HAP-1 (cell line): Measurements from ENCODE around the gene PLCG1.
"Not testable (repeated sequence)": the region's sequence is repeated elsewhere in the genome, so short reads cannot be mapped to it uniquely, and the experiment has no call there.

Source experiments
- DNase-seq, 2 experiments: peaks; one replicate each; pipeline ENCODE4 v3.0.0-alpha.2; 2016 to 2020; ENCODE audit warnings: low spot score in 2 of 2
- H3K27me3 ChIP-seq: fragments of 250-450 bp; sonication (Bioruptor Pico); 2 replicates; pipeline ENCODE4 v1.5.1; 2020; ENCODE audit warnings: low read depth, mild to moderate bottlenecking, moderate library complexity
- H3K36me3 ChIP-seq: fragments of 250-450 bp; sonication (Bioruptor Pico); replicated peaks from 2 replicates; pipeline ENCODE4 v1.5.1; 2020; ENCODE audit warnings: mild to moderate bottlenecking
- H3K4me1 ChIP-seq: fragments of 250-450 bp; sonication (Bioruptor Pico); 2 replicates; pipeline ENCODE4 v1.5.1; 2020; ENCODE audit warnings: mild to moderate bottlenecking
- H3K4me3 ChIP-seq: fragments of 250-450 bp; sonication (Bioruptor Pico); 2 replicates; pipeline ENCODE4 v1.5.1; 2020; ENCODE audit warnings: mild to moderate bottlenecking, moderate library complexity
- H3K9me3 ChIP-seq: fragments of 250-450 bp; sonication (Bioruptor Pico); 2 replicates; pipeline ENCODE4 v1.5.1; 2020; ENCODE audit warnings: mild to moderate bottlenecking, moderate library complexity
- in situ Hi-C: fragments of 300-500 bp; cut with MboI; formaldehyde crosslinking; loops from 3 replicates; pipeline ENCODE4 v1.14.3; 2020; ENCODE audit warnings: low sequenced_read_pairs, inconsistent platforms, mixed read lengths

The PLCG1 gene

GRCh38 chr20:41111578-41111951, 25.8 kb upstream of the PLCG1 start:
- Histone ChIP-seq H3K36me3 (peaks cover 62% of the 10 kb centered on the region), H3K27me3 (no peaks in the 10 kb centered on the region), H3K4me1 (peaks cover 6% of the 10 kb centered on the region; the same call in 1 of the 2 replicates), H3K9me3 (no peaks in the 10 kb centered on the region), H3K4me3 (no peak overlapping the region)
- DNase-seq: no peak
- in situ Hi-C loops: no loop called here

DNA sequence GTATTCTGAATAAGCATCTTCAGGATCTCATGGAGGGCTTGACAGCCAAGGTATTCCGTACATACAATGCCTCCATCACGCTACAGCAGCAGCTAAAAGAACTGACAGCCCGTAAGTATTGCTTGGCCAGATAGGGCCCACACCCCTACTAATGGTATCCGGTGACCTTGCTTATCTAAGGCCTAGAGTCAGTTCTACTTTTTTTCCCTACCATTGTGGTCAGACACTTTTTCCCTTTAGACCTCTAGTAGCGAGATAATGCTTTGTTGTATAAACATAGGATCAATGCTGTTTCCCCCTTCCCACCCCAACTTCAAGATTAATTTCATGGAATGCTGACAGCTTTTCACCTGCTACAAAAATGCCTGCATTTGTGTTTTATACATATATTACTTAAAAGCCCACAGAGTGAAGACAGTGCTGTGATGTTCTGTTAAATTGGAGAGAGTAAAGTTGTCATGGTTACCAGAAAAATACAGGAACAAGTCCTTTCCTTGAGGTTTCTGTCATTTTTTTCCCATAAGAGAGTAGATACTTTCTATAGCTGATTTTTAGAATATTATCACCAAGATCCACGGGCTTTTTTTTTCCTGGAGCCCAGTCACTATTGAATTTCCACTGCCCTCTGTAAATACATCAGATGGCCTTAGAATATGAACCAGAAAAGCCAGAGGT, 20.9 kb upstream of the PLCG1 start:
- H3K27me3 ChIP-seq: no peaks in the 10 kb centered on the region
- no peaks in the 10 kb centered on the region for H3K9me3 ChIP-seq
- no peaks in the 10 kb centered on the region for H3K4me1 ChIP-seq
- peaks cover 85% of the 10 kb centered on the region for H3K36me3 ChIP-seq
- no peak overlapping the region for H3K4me3 ChIP-seq
- in situ Hi-C loops: no loop called here
- no peak for DNase-seq

GRCh38 chr20:41118159-41118558, 19.2 kb upstream of the PLCG1 start:
- H3K4me3 ChIP-seq, H3K9me3 ChIP-seq, in situ Hi-C loops, H3K27me3 ChIP-seq, DNase-seq, H3K4me1 ChIP-seq: not testable (repeated sequence)
- H3K36me3 ChIP-seq: peaks cover 87% of the 10 kb centered on the region

- Histone ChIP-seq H3K27me3 (no peaks in the 10 kb centered on the region), H3K9me3 (no peaks in the 10 kb centered on the region), H3K4me3 (no peak overlapping the region), H3K4me1 (no peaks in the 10 kb centered on the region), H3K36me3 (peaks cover 89% of the 10 kb centered on the region)
- in situ Hi-C loops: no loop called here
- no peak for DNase-seq
Observed at GRCh38 chr20:41118632-41119031, 18.7 kb upstream of the PLCG1 start.

GRCh38 chr20:41119614-41120561, 17.5 kb upstream of the PLCG1 start:
- H3K27me3 ChIP-seq: no peaks in the 10 kb centered on the region
- H3K36me3 ChIP-seq: peaks cover 84% of the 10 kb centered on the region
- in situ Hi-C loops: no loop called here
- DNase-seq: no peak
- no peaks in the 10 kb centered on the region for H3K9me3 ChIP-seq
- no peak overlapping the region for H3K4me3 ChIP-seq
- H3K4me1 ChIP-seq: no peaks in the 10 kb centered on the region

DNA sequence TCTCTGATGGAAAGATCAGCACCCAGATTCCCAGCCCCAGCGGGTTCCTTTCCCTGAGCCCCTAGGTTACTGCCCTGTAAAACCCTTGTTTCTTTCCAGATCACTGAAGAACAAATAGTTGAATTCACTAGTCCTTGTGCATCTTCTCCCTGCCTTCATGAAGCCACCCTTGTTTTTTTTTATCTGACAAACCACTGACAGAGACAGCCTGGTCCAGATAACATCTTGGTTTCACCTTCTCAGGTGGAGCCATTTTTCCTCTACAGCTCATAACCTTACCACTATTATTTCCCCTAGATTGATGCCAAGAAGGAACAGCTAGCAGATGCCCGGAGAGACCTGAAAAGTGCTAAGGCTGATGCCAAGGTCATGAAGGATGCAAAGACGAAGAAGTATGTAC, 15.9 kb upstream of the PLCG1 start:
- H3K36me3 ChIP-seq: peaks cover 76% of the 10 kb centered on the region
- in situ Hi-C loops: no loop called here
- H3K4me1 ChIP-seq: no peaks in the 10 kb centered on the region
- no peak for DNase-seq
- no peaks in the 10 kb centered on the region for H3K9me3 ChIP-seq
- H3K27me3 ChIP-seq: no peaks in the 10 kb centered on the region
- H3K4me3 ChIP-seq: no peak overlapping the region

DNA sequence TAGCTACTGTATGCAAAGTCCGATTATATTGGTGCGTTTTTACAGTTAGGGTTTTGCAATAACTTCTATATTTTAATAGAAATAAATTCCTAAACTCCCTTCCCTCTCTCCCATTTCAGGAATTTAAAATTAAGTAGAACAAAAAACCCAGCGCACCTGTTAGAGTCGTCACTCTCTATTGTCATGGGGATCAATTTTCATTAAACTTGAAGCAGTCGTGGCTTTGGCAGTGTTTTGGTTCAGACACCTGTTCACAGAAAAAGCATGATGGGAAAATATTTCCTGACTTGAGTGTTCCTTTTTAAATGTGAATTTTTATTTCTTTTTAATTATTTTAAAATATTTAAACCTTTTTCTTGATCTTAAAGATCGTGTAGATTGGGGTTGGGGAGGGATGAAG, 13.7 kb upstream of the PLCG1 start:
- Histone ChIP-seq H3K4me1 (no peaks in the 10 kb centered on the region), H3K4me3 (no peak overlapping the region), H3K36me3 (peaks cover 61% of the 10 kb centered on the region), H3K9me3 (no peaks in the 10 kb centered on the region), H3K27me3 (no peaks in the 10 kb centered on the region)
- no peak for DNase-seq
- in situ Hi-C loops: no loop called here

- Histone ChIP-seq H3K4me3 (no peak overlapping the region), H3K36me3 (peaks cover 56% of the 10 kb centered on the region), H3K9me3 (no peaks in the 10 kb centered on the region), H3K4me1 (no peaks in the 10 kb centered on the region), H3K27me3 (no peaks in the 10 kb centered on the region)
- in situ Hi-C loops: no loop called here
- no peak for DNase-seq
Observed at GRCh38 chr20:41124451-41125094, 12.8 kb upstream of the PLCG1 start.

- Histone ChIP-seq H3K36me3 (peaks cover 44% of the 10 kb centered on the region), H3K4me3 (no peak overlapping the region), H3K4me1 (no peaks in the 10 kb centered on the region), H3K27me3 (no peaks in the 10 kb centered on the region), H3K9me3 (no peaks in the 10 kb centered on the region)
- DNase-seq: no peak
- in situ Hi-C loops: no loop called here
Observed at GRCh38 chr20:41125530-41126457, 11.5 kb upstream of the PLCG1 start.

GRCh38 chr20:41126719-41127118, 10.6 kb upstream of the PLCG1 start:
- H3K36me3 ChIP-seq: peaks cover 36% of the 10 kb centered on the region
- no peaks in the 10 kb centered on the region for H3K27me3 ChIP-seq
- in situ Hi-C loops: no loop called here
- no peaks in the 10 kb centered on the region for H3K9me3 ChIP-seq
- DNase-seq: no peak
- no peaks in the 10 kb centered on the region for H3K4me1 ChIP-seq
- H3K4me3 ChIP-seq: no peak overlapping the region

DNA sequence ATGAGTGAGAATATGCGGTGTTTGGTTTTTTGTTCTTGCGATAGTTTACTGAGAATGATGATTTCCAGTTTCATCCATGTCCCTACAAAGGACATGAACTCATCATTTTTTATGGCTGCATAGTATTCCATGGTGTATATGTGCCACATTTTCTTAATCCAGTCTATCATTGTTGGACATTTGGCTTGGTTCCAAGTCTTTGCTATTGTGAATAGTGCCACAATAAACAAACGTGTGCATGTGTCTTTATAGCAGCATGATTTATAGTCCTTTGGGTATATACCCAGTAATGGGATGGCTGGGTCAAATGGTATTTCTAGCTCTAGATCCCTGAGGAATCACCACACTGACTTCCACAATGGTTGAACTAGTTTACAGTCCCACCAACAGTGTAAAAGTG, 9.0 kb upstream of the PLCG1 start:
- DNase-seq, H3K4me3 ChIP-seq, H3K4me1 ChIP-seq, H3K9me3 ChIP-seq, H3K27me3 ChIP-seq, in situ Hi-C loops: not testable (repeated sequence)
- peaks cover 20% of the 10 kb centered on the region for H3K36me3 ChIP-seq

DNA sequence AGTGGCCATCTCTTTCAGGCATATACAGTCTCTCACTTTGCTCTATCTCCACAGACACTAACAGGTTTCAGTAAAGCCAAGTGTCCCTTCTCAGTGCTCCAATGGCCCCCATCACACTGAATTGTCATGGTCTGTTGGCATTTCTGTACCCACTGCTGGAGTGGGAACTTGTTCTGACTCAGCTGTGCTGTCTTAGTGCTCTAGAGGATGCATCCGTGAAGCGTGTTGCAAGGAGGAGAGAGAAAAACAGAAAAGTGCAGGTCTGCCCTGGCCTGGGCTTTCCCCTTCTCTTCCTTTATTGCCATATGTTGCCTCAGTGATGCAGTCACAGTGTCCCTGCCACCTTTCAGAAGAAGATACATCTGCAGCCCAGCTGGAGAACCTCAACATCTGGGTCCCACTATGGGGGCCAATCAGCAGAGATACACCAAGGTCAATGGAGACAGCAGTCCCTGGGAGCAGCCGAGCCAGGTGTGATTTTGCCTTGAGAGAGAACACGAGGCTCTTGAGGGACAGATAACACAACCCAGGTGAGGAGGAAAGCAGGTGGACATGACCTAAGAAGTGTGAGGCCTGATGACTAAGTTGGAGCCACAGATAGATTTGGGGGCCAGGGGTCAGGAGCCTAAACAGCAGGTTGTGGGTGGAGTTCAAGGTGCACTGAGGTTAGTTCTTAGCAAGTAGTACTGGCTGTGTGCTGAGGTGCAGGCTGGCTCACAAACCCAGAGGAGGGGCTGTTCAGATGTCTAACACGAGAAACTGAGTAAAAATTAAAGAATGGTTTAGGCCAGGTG, 5.6 kb upstream of the PLCG1 start:
- Histone ChIP-seq H3K4me3 (no peak overlapping the region), H3K9me3 (no peaks in the 10 kb centered on the region), H3K4me1 (peaks cover 4% of the 10 kb centered on the region), H3K36me3 (no peaks in the 10 kb centered on the region; the same call in 1 of the 2 replicates), H3K27me3 (no peaks in the 10 kb centered on the region)
- in situ Hi-C loops: no loop called here
- no peak for DNase-seq

- H3K27me3 ChIP-seq, H3K36me3 ChIP-seq, H3K4me3 ChIP-seq, H3K4me1 ChIP-seq, DNase-seq, H3K9me3 ChIP-seq, in situ Hi-C loops: not testable (repeated sequence)
Observed at GRCh38 chr20:41132388-41132775, 5.0 kb upstream of the PLCG1 start.
